HG02870 (cell line): ENCODE results near the gene PUS7L.
"Not testable (repeated sequence)": the region's sequence is repeated elsewhere in the genome, so short reads cannot be mapped to it uniquely, and the experiment has no call there.

ENCODE experiments used
- ATAC-seq: cut with Tn5 transposase; IDR thresholded peaks from one replicate; pipeline ENCODE4 v1.9.1; 2021; ENCODE audit warnings: mild to moderate bottlenecking, moderate library complexity; ENCODE audit not compliant: unreplicated experiment

PUS7L gene

GRCh38 chr12:43751360-43751759 lies 7.2 kb downstream of the PUS7L start:
- not testable (repeated sequence) for ATAC-seq

- no peak for ATAC-seq
Observed at GRCh38 chr12:43750814-43751213, 7.8 kb downstream of the PUS7L start.

GRCh38 chr12:43749016-43749415 lies 9.6 kb downstream of the PUS7L start:
- ATAC-seq, result no peak

- ATAC-seq, result no peak
Observed at GRCh38 chr12:43744826-43745225, 13.8 kb downstream of the PUS7L start.

GRCh38 chr12:43742106-43742505 lies 16.5 kb downstream of the PUS7L start:
- ATAC-seq, result no peak

- peak; percentile 78 for ATAC-seq
Observed at GRCh38 chr12:43740511-43741100, 18.0 kb downstream of the PUS7L start.

GRCh38 chr12:43737646-43738045 lies 20.9 kb downstream of the PUS7L start:
- no peak for ATAC-seq

GRCh38 chr12:43736927-43737440 lies 21.6 kb downstream of the PUS7L start:
- no peak for ATAC-seq

GRCh38 chr12:43733687-43734086 lies 24.9 kb downstream of the PUS7L start:
- ATAC-seq, result no peak

- ATAC-seq, result no peak
Observed at GRCh38 chr12:43730283-43730682, 28.3 kb downstream of the PUS7L start.

GRCh38 chr12:43728698-43729097 lies 29.9 kb downstream of the PUS7L start:
- no peak for ATAC-seq

GRCh38 chr12:43728117-43728516 lies 30.5 kb downstream of the PUS7L start:
- no peak for ATAC-seq

GRCh38 chr12:43723134-43723533 lies 35.5 kb downstream of the PUS7L start:
- no peak for ATAC-seq

GRCh38 chr12:43722621-43723020 lies 36.0 kb downstream of the PUS7L start:
- no peak for ATAC-seq

- no peak for ATAC-seq
Observed at GRCh38 chr12:43711348-43711747, 47.2 kb downstream of the PUS7L start.

- ATAC-seq, result not testable (repeated sequence)
Observed at GRCh38 chr12:43703772-43704171, 54.8 kb downstream of the PUS7L start.

- not testable (repeated sequence) for ATAC-seq
Observed at GRCh38 chr12:43701194-43701593, 57.4 kb downstream of the PUS7L start.

GRCh38 chr12:43696154-43696553 lies 62.4 kb downstream of the PUS7L start:
- no peak for ATAC-seq

- ATAC-seq, result no peak
Observed at GRCh38 chr12:43694879-43695278, 63.7 kb downstream of the PUS7L start.

GRCh38 chr12:43692064-43692463 lies 66.5 kb downstream of the PUS7L start:
- no peak for ATAC-seq

- ATAC-seq, result not testable (repeated sequence)
Observed at GRCh38 chr12:43685491-43685890, 73.1 kb downstream of the PUS7L start.

- ATAC-seq, result peak; percentile 99
Observed at GRCh38 chr12:43676183-43676813, 82.3 kb downstream of the PUS7L start.
